H9 (cell line): Measurements from ENCODE around the gene DNAJC11. TPM values are rescaled to one million over a fixed set of nuclear protein-coding genes. Genes with fewer than 3 reads are reported as not detected.

Source experiments
- DNase-seq: peaks from one replicate; pipeline ENCODE4 v3.0.0-alpha.2; 2017
- H2AFZ ChIP-seq: one replicate; pipeline ENCODE4 v1.6.1; 2013; ENCODE audit warnings: mild to moderate bottlenecking, low read length, control low read depth, moderate library complexity
- H2AK5ac ChIP-seq: 2 replicates; pipeline ENCODE4 v1.6.1; 2013; ENCODE audit warnings: low read length, control low read depth, mixed read lengths; ENCODE audit not compliant: insufficient read length
- H2BK120ac ChIP-seq: one replicate; pipeline ENCODE4 v1.6.1; 2013; ENCODE audit warnings: low read depth, mild to moderate bottlenecking, low read length, control low read depth, inconsistent platforms; ENCODE audit not compliant: poor library complexity, severe bottlenecking
- H2BK12ac ChIP-seq: 2 replicates; pipeline ENCODE4 v1.6.1; 2013; ENCODE audit warnings: low read length, control low read depth, mixed read lengths, low read depth; ENCODE audit not compliant: insufficient read length
- H2BK15ac ChIP-seq: 2 replicates; pipeline ENCODE4 v1.6.1; 2013; ENCODE audit warnings: low read depth, low read length, control low read depth
- H2BK20ac ChIP-seq: one replicate; pipeline ENCODE4 v1.6.1; 2013; ENCODE audit warnings: low read depth, mild to moderate bottlenecking, low read length, control low read depth, inconsistent platforms; ENCODE audit not compliant: poor library complexity, severe bottlenecking
- H2BK5ac ChIP-seq: 2 replicates; pipeline ENCODE4 v1.6.1; 2013; ENCODE audit warnings: low read length, control low read depth, mixed read lengths; ENCODE audit not compliant: insufficient read length
- H3K14ac ChIP-seq: 2 replicates; pipeline ENCODE4 v1.6.1; 2013; ENCODE audit warnings: low read length, control low read depth; ENCODE audit not compliant: insufficient read depth
- H3K18ac ChIP-seq: 2 replicates; pipeline ENCODE4 v1.6.1; 2013; ENCODE audit warnings: low read depth, mild to moderate bottlenecking, mixed read lengths, low read length, control low read depth; ENCODE audit not compliant: insufficient read length
- H3K23ac ChIP-seq: 2 replicates; pipeline ENCODE4 v1.6.1; 2013; ENCODE audit warnings: low read length, control low read depth, mixed read lengths, low read depth; ENCODE audit not compliant: insufficient read length
- H3K23me2 ChIP-seq: 2 replicates; pipeline ENCODE4 v1.6.1; 2013; ENCODE audit warnings: low read depth, mild to moderate bottlenecking, mixed read lengths, low read length, control low read depth; ENCODE audit not compliant: insufficient read length, poor library complexity, severe bottlenecking
- H3K27ac ChIP-seq: 2 replicates; pipeline ENCODE4 v1.5.1; 2013; ENCODE audit warnings: low read length, control low read depth, mixed read lengths, low read depth; ENCODE audit not compliant: insufficient read length
- H3K27me3 ChIP-seq: 2 replicates; pipeline ENCODE4 v1.6.1; 2013; ENCODE audit warnings: low read length, control low read depth, inconsistent platforms; ENCODE audit not compliant: insufficient read depth
- H3K4ac ChIP-seq: 2 replicates; pipeline ENCODE4 v1.6.1; 2013; ENCODE audit warnings: low read depth, mild to moderate bottlenecking, control low read depth, inconsistent platforms, low read length, moderate library complexity
- H3K4me1 ChIP-seq: 2 replicates; pipeline ENCODE4 v1.6.1; 2013; ENCODE audit warnings: low read length, control low read depth, inconsistent platforms; ENCODE audit not compliant: insufficient read depth
- H3K4me2 ChIP-seq: 2 replicates; pipeline ENCODE4 v1.6.1; 2013; ENCODE audit warnings: low read length, control low read depth, mixed read lengths; ENCODE audit not compliant: insufficient read length, insufficient read depth
- H3K56ac ChIP-seq: 2 replicates; pipeline ENCODE4 v1.6.1; 2013; ENCODE audit warnings: low read depth, mild to moderate bottlenecking, mixed read lengths, low read length, control low read depth; ENCODE audit not compliant: insufficient read length
- H3K79me1 ChIP-seq: 2 replicates; pipeline ENCODE4 v1.6.1; 2013; ENCODE audit warnings: low read depth, mild to moderate bottlenecking, moderate library complexity, low read length, control low read depth, inconsistent platforms; ENCODE audit not compliant: insufficient read depth, poor library complexity, severe bottlenecking
- H3K79me2 ChIP-seq: 2 replicates; pipeline ENCODE4 v1.6.1; 2013; ENCODE audit warnings: low read length, control low read depth, inconsistent platforms; ENCODE audit not compliant: insufficient read depth
- H3K9ac ChIP-seq: 2 replicates; pipeline ENCODE4 v1.6.1; 2013; ENCODE audit warnings: low read length, control low read depth, mixed read lengths; ENCODE audit not compliant: insufficient read length; ENCODE audit errors: extremely low read depth
- H3K9me3 ChIP-seq: one replicate; pipeline ENCODE4 v1.6.1; 2013; ENCODE audit warnings: low read depth, low read length, inconsistent platforms; ENCODE audit not compliant: control insufficient read depth
- H3T11ph ChIP-seq: one replicate; pipeline ENCODE4 v1.6.1; 2013; ENCODE audit warnings: mild to moderate bottlenecking, low read length, control low read depth, inconsistent platforms
- H4K20me1 ChIP-seq: one replicate; pipeline ENCODE4 v1.6.1; 2013; ENCODE audit not compliant: control insufficient read depth, insufficient read length, insufficient read depth
- H4K5ac ChIP-seq: 2 replicates; pipeline ENCODE4 v1.6.1; 2013; ENCODE audit warnings: low read depth, mild to moderate bottlenecking, mixed read lengths, low read length, control low read depth; ENCODE audit not compliant: insufficient read length
- H4K8ac ChIP-seq: replicated peaks from 2 replicates; pipeline ENCODE4 v1.6.1; 2013; ENCODE audit warnings: low read length, control low read depth, mixed read lengths, low read depth; ENCODE audit not compliant: insufficient read length
- H4K91ac ChIP-seq: 2 replicates; pipeline ENCODE4 v1.6.1; 2013; ENCODE audit warnings: low read depth, mild to moderate bottlenecking, moderate library complexity, mixed read lengths, low read length, control low read depth; ENCODE audit not compliant: insufficient read length
- H3K27ac Mint-ChIP-seq, 3 experiments: 2 replicates in 2 of 3; 3 replicates in 1 of 3; pipeline ENCODE4 v1.8.0; 2020 to 2021; ENCODE audit warnings: mixed read lengths in 3 of 3, mild to moderate bottlenecking in 1 of 3, moderate library complexity in 1 of 3
- H3K27me3 Mint-ChIP-seq: 2 replicates; pipeline ENCODE4 v1.8.0; 2021; ENCODE audit warnings: low read depth, mild to moderate bottlenecking, moderate library complexity, mixed read lengths
- H3K36me3 Mint-ChIP-seq, 3 experiments: 2 replicates in 2 of 3; 3 replicates in 1 of 3; pipeline ENCODE4 v1.8.0; 2020 to 2021; ENCODE audit warnings: low read depth in 3 of 3, mixed read lengths in 3 of 3; ENCODE audit not compliant: insufficient read depth in 1 of 3
- H3K4me1 Mint-ChIP-seq, 2 experiments: 2 replicates each; pipeline ENCODE4 v1.8.0; 2020; ENCODE audit warnings: mixed read lengths in 2 of 2
- H3K4me3 Mint-ChIP-seq, 2 experiments: 2 replicates in 1 of 2; 3 replicates in 1 of 2; pipeline ENCODE4 v1.8.0; 2020 to 2021; ENCODE audit warnings: mild to moderate bottlenecking in 2 of 2, mixed read lengths in 2 of 2, moderate library complexity in 1 of 2
- H3K9me3 Mint-ChIP-seq, 2 experiments: 2 replicates in 1 of 2; 3 replicates in 1 of 2; pipeline ENCODE4 v1.8.0; 2020; ENCODE audit warnings: mild to moderate bottlenecking in 2 of 2, mixed read lengths in 2 of 2, moderate library complexity in 1 of 2
- WGBS: extraction: QIAGEN DNeasy Blood & Tissue Kit; methylation state at CpG from one replicate; pipeline ENCODE4 v1.1.7; 2013; ENCODE audit warnings: missing lambda C conversion rate, low lambda C conversion rate, mixed read lengths; ENCODE audit not compliant: insufficient read length; ENCODE audit errors: extremely low coverage; 5-methylcytosine and 5-hydroxymethylcytosine counted together
- total RNA-seq: library from RNA; stranded (reverse); gene quantifications from 2 replicates; pipeline ENCODE4 v1.2.1, GENCODE V29; 2021
- TF ChIP-seq, protein P1 (sequence below): fragments of 200-600 bp; sonication (generic); conservative IDR thresholded peaks from 3 replicates; pipeline ENCODE4 v1.8.0; 2021; ENCODE audit warnings: antibody characterized with exemption, mild to moderate bottlenecking

Gene DNAJC11
- total RNA-seq, 1 experiment from 2014 or later: 88.5 TPM

DNA sequence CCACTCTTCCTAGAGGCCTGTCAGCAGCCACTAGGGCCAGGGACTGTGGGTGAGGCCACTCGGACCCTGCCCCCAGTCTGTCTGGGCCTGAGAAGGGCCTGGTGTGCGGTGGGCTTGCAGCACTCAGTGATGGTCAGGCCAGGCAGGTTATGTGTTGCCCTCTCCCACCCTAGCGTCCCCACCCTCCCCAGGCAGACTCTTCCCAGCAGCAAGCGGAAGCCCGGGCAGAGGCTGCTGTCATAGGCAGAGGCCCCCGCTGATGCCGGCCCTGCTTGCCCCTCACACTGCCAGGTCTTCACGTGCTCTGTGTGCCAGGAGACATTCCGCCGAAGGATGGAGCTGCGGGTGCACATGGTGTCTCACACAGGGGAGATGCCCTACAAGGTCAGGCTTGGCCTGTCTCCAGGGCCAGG, 115.2 kb downstream of the DNAJC11 start:
- H4K20me1 ChIP-seq: no peaks in the 10 kb centered on the region
- TF ChIP-seq, protein P1, sequence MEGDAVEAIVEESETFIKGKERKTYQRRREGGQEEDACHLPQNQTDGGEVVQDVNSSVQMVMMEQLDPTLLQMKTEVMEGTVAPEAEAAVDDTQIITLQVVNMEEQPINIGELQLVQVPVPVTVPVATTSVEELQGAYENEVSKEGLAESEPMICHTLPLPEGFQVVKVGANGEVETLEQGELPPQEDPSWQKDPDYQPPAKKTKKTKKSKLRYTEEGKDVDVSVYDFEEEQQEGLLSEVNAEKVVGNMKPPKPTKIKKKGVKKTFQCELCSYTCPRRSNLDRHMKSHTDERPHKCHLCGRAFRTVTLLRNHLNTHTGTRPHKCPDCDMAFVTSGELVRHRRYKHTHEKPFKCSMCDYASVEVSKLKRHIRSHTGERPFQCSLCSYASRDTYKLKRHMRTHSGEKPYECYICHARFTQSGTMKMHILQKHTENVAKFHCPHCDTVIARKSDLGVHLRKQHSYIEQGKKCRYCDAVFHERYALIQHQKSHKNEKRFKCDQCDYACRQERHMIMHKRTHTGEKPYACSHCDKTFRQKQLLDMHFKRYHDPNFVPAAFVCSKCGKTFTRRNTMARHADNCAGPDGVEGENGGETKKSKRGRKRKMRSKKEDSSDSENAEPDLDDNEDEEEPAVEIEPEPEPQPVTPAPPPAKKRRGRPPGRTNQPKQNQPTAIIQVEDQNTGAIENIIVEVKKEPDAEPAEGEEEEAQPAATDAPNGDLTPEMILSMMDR: no peak
- DNase-seq: no peak
- H4K91ac ChIP-seq: no peak overlapping the region
- no peak overlapping the region for H2BK120ac ChIP-seq
- no CpG with 5 or more reads among the region's 11 CpGs for WGBS
- H3K9me3 Mint-ChIP-seq: no peaks in the 10 kb centered on the region
- no peaks in the 10 kb centered on the region for H3K4me1 ChIP-seq
- no peak overlapping the region for H3K23ac ChIP-seq
- peaks cover 0 to 3% of the 10 kb centered on the region in 2 experiments; a peak in 2 of 4 replicates for H3K4me1 Mint-ChIP-seq
- no peak overlapping the region for H4K5ac ChIP-seq
- H2BK20ac ChIP-seq: no peak overlapping the region
- no peak overlapping the region for H2BK12ac ChIP-seq
- no peak overlapping the region for H2AFZ ChIP-seq
- no peak overlapping the region for H2BK15ac ChIP-seq
- no peaks in the 10 kb centered on the region for H3K23me2 ChIP-seq
- no peak overlapping the region for H4K8ac ChIP-seq
- H3T11ph ChIP-seq: no peak overlapping the region
- H3K9me3 ChIP-seq: no peaks in the 10 kb centered on the region
- no peak overlapping the region for H3K18ac ChIP-seq
- H3K27me3 ChIP-seq: no peaks in the 10 kb centered on the region
- H3K4me2 ChIP-seq: no peak overlapping the region
- H3K27ac Mint-ChIP-seq: no peak overlapping the region
- H3K14ac ChIP-seq: no peak overlapping the region; the same call in 1 of the 2 replicates
- H3K79me2 ChIP-seq: no peaks in the 10 kb centered on the region
- no peak overlapping the region for H3K27ac ChIP-seq
- H3K56ac ChIP-seq: no peak overlapping the region
- H2BK5ac ChIP-seq: no peak overlapping the region
- no peaks in the 10 kb centered on the region for H3K27me3 Mint-ChIP-seq
- no peak overlapping the region for H3K9ac ChIP-seq
- H3K79me1 ChIP-seq: no peaks in the 10 kb centered on the region
- no peak overlapping the region for H3K4ac ChIP-seq
- H2AK5ac ChIP-seq: no peak overlapping the region
- no peak overlapping the region for H3K4me3 Mint-ChIP-seq
- peaks cover 9 to 44% (median 31%) of the 10 kb centered on the region in 3 experiments; a peak in 6 of 7 replicates for H3K36me3 Mint-ChIP-seq
